Measurements from ENCODE around the gene ATL3. TPM values are rescaled to one million over a fixed set of nuclear protein-coding genes. Genes with fewer than 3 reads are reported as not detected.

The ATL3 gene
- total RNA-seq, 1 experiment from 2014 or later = 32.3 TPM

DNA sequence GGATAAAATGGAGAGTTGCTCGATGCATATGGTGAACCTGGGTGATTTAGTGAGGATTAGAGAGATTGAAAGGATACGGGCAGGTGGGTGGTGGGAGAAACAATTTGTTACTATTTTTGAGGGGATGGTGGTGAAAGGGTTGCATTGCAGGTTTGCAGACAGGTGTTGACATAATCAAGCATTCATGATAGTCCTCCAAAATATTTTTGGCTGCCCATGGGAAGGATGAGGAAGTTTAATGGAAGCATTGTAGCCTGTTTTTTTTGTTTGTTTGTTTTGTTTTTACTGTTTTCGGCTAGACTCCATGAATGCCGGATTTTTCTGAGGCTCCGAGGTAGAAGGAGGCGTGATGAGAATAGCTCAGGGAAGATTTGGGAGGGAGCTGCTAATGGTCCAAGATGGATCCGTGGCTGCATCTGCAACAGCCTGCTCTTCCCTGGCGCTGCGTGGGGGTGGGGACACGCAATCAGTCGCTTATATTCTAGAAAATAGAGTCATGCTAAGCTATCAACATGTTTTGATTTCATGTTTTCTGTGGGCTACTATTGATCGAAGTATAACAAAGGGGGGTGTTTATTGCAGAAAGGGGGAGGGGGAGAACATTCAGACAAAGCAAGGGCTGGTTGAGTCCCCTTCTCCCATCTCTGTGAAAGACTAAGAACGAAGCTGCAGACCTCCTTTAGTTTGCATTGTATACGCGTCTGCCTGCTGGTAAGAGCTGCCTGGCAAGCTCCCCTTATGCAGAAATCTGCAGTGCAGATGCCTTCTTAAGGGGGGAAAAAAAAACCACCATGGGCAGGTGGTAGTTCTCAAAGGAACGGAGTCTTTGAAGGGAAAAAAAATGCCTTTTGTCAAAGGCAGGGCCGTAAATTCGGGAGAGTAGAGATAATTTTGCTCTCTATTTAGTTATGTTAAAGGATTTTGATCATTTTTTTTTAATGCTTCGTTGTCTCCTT is 11.2 kb upstream of the ATL3 start:
- TF ChIP-seq POLR2A (IDR thresholded peaks at IDR 0.05; ENCODE audit: borderline replicate concordance, extremely low read depth, insufficient read depth, insufficient read length) = no peak
- TF ChIP-seq CBX3 (IDR thresholded peaks at IDR 0.05; ENCODE audit: low read depth) = no peak
- TF ChIP-seq, protein P1, sequence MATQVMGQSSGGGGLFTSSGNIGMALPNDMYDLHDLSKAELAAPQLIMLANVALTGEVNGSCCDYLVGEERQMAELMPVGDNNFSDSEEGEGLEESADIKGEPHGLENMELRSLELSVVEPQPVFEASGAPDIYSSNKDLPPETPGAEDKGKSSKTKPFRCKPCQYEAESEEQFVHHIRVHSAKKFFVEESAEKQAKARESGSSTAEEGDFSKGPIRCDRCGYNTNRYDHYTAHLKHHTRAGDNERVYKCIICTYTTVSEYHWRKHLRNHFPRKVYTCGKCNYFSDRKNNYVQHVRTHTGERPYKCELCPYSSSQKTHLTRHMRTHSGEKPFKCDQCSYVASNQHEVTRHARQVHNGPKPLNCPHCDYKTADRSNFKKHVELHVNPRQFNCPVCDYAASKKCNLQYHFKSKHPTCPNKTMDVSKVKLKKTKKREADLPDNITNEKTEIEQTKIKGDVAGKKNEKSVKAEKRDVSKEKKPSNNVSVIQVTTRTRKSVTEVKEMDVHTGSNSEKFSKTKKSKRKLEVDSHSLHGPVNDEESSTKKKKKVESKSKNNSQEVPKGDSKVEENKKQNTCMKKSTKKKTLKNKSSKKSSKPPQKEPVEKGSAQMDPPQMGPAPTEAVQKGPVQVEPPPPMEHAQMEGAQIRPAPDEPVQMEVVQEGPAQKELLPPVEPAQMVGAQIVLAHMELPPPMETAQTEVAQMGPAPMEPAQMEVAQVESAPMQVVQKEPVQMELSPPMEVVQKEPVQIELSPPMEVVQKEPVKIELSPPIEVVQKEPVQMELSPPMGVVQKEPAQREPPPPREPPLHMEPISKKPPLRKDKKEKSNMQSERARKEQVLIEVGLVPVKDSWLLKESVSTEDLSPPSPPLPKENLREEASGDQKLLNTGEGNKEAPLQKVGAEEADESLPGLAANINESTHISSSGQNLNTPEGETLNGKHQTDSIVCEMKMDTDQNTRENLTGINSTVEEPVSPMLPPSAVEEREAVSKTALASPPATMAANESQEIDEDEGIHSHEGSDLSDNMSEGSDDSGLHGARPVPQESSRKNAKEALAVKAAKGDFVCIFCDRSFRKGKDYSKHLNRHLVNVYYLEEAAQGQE (IDR thresholded peaks at IDR 0.05; ENCODE audit: low read depth) = no peak
- TF ChIP-seq, protein P2, sequence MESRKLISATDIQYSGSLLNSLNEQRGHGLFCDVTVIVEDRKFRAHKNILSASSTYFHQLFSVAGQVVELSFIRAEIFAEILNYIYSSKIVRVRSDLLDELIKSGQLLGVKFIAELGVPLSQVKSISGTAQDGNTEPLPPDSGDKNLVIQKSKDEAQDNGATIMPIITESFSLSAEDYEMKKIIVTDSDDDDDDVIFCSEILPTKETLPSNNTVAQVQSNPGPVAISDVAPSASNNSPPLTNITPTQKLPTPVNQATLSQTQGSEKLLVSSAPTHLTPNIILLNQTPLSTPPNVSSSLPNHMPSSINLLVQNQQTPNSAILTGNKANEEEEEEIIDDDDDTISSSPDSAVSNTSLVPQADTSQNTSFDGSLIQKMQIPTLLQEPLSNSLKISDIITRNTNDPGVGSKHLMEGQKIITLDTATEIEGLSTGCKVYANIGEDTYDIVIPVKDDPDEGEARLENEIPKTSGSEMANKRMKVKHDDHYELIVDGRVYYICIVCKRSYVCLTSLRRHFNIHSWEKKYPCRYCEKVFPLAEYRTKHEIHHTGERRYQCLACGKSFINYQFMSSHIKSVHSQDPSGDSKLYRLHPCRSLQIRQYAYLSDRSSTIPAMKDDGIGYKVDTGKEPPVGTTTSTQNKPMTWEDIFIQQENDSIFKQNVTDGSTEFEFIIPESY (IDR thresholded peaks at IDR 0.05; ENCODE audit: extremely low read depth, insufficient replicate concordance, low read length) = no peak
- no peak for TF ChIP-seq ZFX (IDR thresholded peaks at IDR 0.05)
- TF ChIP-seq SP1 (IDR thresholded peaks at IDR 0.05; ENCODE audit: low read depth) = peak; percentile 15; the same call in 1 of the 2 replicates
- no peak for TF ChIP-seq FOSL1 (IDR thresholded peaks at IDR 0.05; ENCODE audit: low read depth)
- TF ChIP-seq, protein P3, sequence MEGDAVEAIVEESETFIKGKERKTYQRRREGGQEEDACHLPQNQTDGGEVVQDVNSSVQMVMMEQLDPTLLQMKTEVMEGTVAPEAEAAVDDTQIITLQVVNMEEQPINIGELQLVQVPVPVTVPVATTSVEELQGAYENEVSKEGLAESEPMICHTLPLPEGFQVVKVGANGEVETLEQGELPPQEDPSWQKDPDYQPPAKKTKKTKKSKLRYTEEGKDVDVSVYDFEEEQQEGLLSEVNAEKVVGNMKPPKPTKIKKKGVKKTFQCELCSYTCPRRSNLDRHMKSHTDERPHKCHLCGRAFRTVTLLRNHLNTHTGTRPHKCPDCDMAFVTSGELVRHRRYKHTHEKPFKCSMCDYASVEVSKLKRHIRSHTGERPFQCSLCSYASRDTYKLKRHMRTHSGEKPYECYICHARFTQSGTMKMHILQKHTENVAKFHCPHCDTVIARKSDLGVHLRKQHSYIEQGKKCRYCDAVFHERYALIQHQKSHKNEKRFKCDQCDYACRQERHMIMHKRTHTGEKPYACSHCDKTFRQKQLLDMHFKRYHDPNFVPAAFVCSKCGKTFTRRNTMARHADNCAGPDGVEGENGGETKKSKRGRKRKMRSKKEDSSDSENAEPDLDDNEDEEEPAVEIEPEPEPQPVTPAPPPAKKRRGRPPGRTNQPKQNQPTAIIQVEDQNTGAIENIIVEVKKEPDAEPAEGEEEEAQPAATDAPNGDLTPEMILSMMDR (IDR thresholded peaks at IDR 0.05 in 2 of 3, conservative IDR thresholded peaks at IDR 0.05 in 1 of 3; ENCODE audit: borderline replicate concordance in 1 of 3, insufficient read depth in 1 of 3, low read depth in 2 of 3, low read length in 2 of 3) = peak in 2 of 3 experiments; percentile 22 to 50; a peak in 3 of 6 replicates
- Histone ChIP-seq H3K9me2 (ENCODE audit: insufficient read depth) (no peaks in the 10 kb centered on the region), H2AFZ (ENCODE audit: low read depth, low read length, poor library complexity, severe bottlenecking) (no peak overlapping the region), H3K27ac (ENCODE audit: low read depth, low read length) (peak overlapping the region; percentile 95), H3K4me1 (ENCODE audit: control insufficient read depth in 1 of 2, insufficient read depth in 2 of 2, low read length in 2 of 2) (peaks cover 13 to 20% of the 10 kb centered on the region in 2 experiments), H3K4me3 (replicated peaks in 1 of 2; ENCODE audit: low read depth in 1 of 2, low read length in 2 of 2) (peak overlapping the region; percentile 78 to 90), H3K9me3 (ENCODE audit: control insufficient read depth in 1 of 2, insufficient read depth in 1 of 2, low read depth in 1 of 2, low read length in 2 of 2) (no peaks in the 10 kb centered on the region), H3K27me3 (ENCODE audit: insufficient read depth, low read length) (no peaks in the 10 kb centered on the region), H3K4me2 (ENCODE audit: low read length) (peak overlapping the region; percentile 81), H3K9ac (ENCODE audit: low read length) (peak overlapping the region; percentile 80), H4K20me1 (ENCODE audit: insufficient read depth) (peaks cover 7% of the 10 kb centered on the region; the same call in 1 of the 2 replicates), H3K36me3 (ENCODE audit: control insufficient read depth in 1 of 2, insufficient read depth in 2 of 2, low read length in 2 of 2) (no peaks in the 10 kb centered on the region), H3K79me2 (ENCODE audit: insufficient read depth, low read length) (peaks cover 55% of the 10 kb centered on the region)
- intact Hi-C loops (cut with micrococcal nuclease) = no loop called here
- no peak for DNase-seq (ENCODE audit: low read depth, low spot score)
- BruUV-seq (replicated peaks) = TSS peak; percentile 67
- CTCF ChIA-PET = interaction anchor here (0.6 to 1.6 kb wide), 5 partner anchors 13 to 1794 kb away, joined by 3 to 8 read pairs (median 4); no protein-coding TSS in a partner anchor
- POLR2A ChIA-PET = interaction anchor here (1.2 to 2.7 kb wide), 3 partner anchors 11 to 43 kb away, joined by 3 to 24 read pairs (median 4); partner anchors contain the start of gene ATL3
- ATAC-seq = peak; percentile 2
- RAD21 ChIA-PET (ENCODE audit: low non-redundant PET in 1 of 2, low total read pairs in 2 of 2, uncharacterized antibody in 2 of 2, unreplicated experiment in 2 of 2) = interaction anchor here in 1 of 2 experiments (0.7 kb wide), 1 partner anchor 23 kb away, joined by 10 read pairs; no protein-coding TSS in a partner anchor
